HL-60 (cell line): ENCODE results near the gene ATG10.
"Not testable (repeated sequence)": the region's sequence is repeated elsewhere in the genome, so short reads cannot be mapped to it uniquely, and the experiment has no call there.

Source experiments
- DNase-seq, 2 experiments: peaks; one replicate each; pipeline ENCODE4 v3.0.0-alpha.2; 2010 to 2020; ENCODE audit warnings: low read depth in 1 of 2, low spot score in 1 of 2
- H3K27ac ChIP-seq: fragments of 250-450 bp; sonication (Bioruptor Pico); replicated peaks from 2 replicates; pipeline ENCODE4 v1.5.1; 2020; ENCODE audit warnings: mild to moderate bottlenecking, moderate library complexity
- H3K27me3 ChIP-seq: fragments of 250-450 bp; sonication (Bioruptor Pico); 2 replicates; pipeline ENCODE4 v1.5.1; 2021; ENCODE audit warnings: mild to moderate bottlenecking, moderate library complexity; ENCODE audit not compliant: insufficient read depth, poor library complexity, severe bottlenecking
- H3K4me3 ChIP-seq: replicated peaks from 2 replicates; pipeline ENCODE4 v1.5.1; 2011; ENCODE audit warnings: mild to moderate bottlenecking, control low read depth, low read length; ENCODE audit not compliant: insufficient read depth
- CTCF ChIP-seq: IDR thresholded peaks from one replicate; pipeline ENCODE4 v1.5.1; 2011; ENCODE audit warnings: low read length, control low read depth, inconsistent platforms; ENCODE audit not compliant: insufficient read depth
- GABPA ChIP-seq: IDR thresholded peaks from 2 replicates; pipeline ENCODE4 v1.6.1; 2012; ENCODE audit warnings: low read depth
- POLR2AphosphoS5 ChIP-seq: IDR thresholded peaks from 2 replicates; pipeline ENCODE4 v1.6.1; 2012; ENCODE audit warnings: low read depth
- REST ChIP-seq: IDR thresholded peaks from 2 replicates; pipeline ENCODE4 v1.6.1; 2012; ENCODE audit warnings: low read depth; ENCODE audit not compliant: insufficient replicate concordance
- SPI1 ChIP-seq: IDR thresholded peaks from 2 replicates; pipeline ENCODE4 v1.6.1; 2012; ENCODE audit warnings: low read depth, mild to moderate bottlenecking, borderline replicate concordance

The ATG10 gene

GRCh38 chr5:81980598-81981260, 8.9 kb downstream of the ATG10 start:
- DNase-seq: no peak
- no peak for TF ChIP-seq CTCF
- no peak for TF ChIP-seq POLR2AphosphoS5
- TF ChIP-seq REST: no peak
- no peak for TF ChIP-seq GABPA
- no peak for TF ChIP-seq SPI1
- Histone ChIP-seq H3K27me3 (no peaks in the 10 kb centered on the region), H3K27ac (no peak overlapping the region), H3K4me3 (no peak overlapping the region)

GRCh38 chr5:81982172-81982685, 10.4 kb downstream of the ATG10 start:
- not testable (repeated sequence) for DNase-seq, H3K4me3 ChIP-seq, H3K27me3 ChIP-seq, H3K27ac ChIP-seq

GRCh38 chr5:81983148-81983547, 11.3 kb downstream of the ATG10 start:
- not testable (repeated sequence) for H3K27me3 ChIP-seq, H3K4me3 ChIP-seq, H3K27ac ChIP-seq, DNase-seq

GRCh38 chr5:81983563-81983962, 11.7 kb downstream of the ATG10 start:
- not testable (repeated sequence) for H3K4me3 ChIP-seq, DNase-seq, H3K27me3 ChIP-seq, H3K27ac ChIP-seq

- Histone ChIP-seq H3K27me3 (no peaks in the 10 kb centered on the region), H3K4me3 (no peak overlapping the region), H3K27ac (no peak overlapping the region)
- no peak for TF ChIP-seq GABPA
- TF ChIP-seq POLR2AphosphoS5: no peak
- TF ChIP-seq CTCF: no peak
- no peak for TF ChIP-seq REST
- no peak for TF ChIP-seq SPI1
- DNase-seq: no peak
These were observed 14.3 kb downstream of the ATG10 start for GRCh38 chr5:81986126-81986525.
